ENCODE measurements around the gene SLC15A4. TPM values are rescaled to one million over a fixed set of nuclear protein-coding genes. Genes with fewer than 3 reads are reported as not detected.

SLC15A4 gene
- total and polyA plus RNA-seq, 9 donors, result 18.1 to 33.2 (median 22.6) TPM

- WGBS, 3 donors, result 52 to 68% (median 67%) methylated on average over 13 of the region's 13 CpGs
- DNase-seq, result no peak
- Histone ChIP-seq H3K9me3 (no peaks in the 10 kb centered on the region), H3K27me3 (no peaks in the 10 kb centered on the region), H3K36me3 (no peaks in the 10 kb centered on the region), H3K4me1 (ENCODE audit: insufficient read depth) (peaks cover 11% of the 10 kb centered on the region), H3K27ac (no peak overlapping the region), H3K4me3 (no peak overlapping the region)
- no peak for TF ChIP-seq CTCF (IDR thresholded peaks at IDR 0.05)
- intact Hi-C loops (cut with DNase I), result no loop called here
Observed at GRCh38 chr12:128818065-128819022, 5.4 kb downstream of the SLC15A4 start.

- no peak overlapping the region for H3K27ac ChIP-seq
- intact Hi-C loops (cut with DNase I), result no loop called here
- WGBS, 3 donors, result 58 to 63% (median 59%) methylated on average over 8 of the region's 8 CpGs
- H3K27me3 ChIP-seq, result no peaks in the 10 kb centered on the region
- no peak for DNase-seq
- H3K4me3 ChIP-seq, result no peak overlapping the region
- H3K36me3 ChIP-seq, result no peaks in the 10 kb centered on the region
- H3K9me3 ChIP-seq, result no peaks in the 10 kb centered on the region
- no peak for TF ChIP-seq POLR2A (IDR thresholded peaks at IDR 0.05)
- no peak for TF ChIP-seq CTCF (IDR thresholded peaks at IDR 0.05)
- no peak for TF ChIP-seq EP300 (IDR thresholded peaks at IDR 0.05)
- peaks cover 9% of the 10 kb centered on the region for H3K4me1 ChIP-seq (ENCODE audit: insufficient read depth)
Observed at GRCh38 chr12:128817111-128818015, 6.4 kb downstream of the SLC15A4 start.

GRCh38 chr12:128816643-128816920, 7.2 kb downstream of the SLC15A4 start:
- TF ChIP-seq CTCF (IDR thresholded peaks at IDR 0.05) (no peak), EP300 (IDR thresholded peaks at IDR 0.05) (no peak), POLR2A (IDR thresholded peaks at IDR 0.05) (no peak)
- Histone ChIP-seq H3K36me3 (no peaks in the 10 kb centered on the region), H3K4me1 (ENCODE audit: insufficient read depth) (peaks cover 9% of the 10 kb centered on the region), H3K9me3 (no peaks in the 10 kb centered on the region), H3K27me3 (no peaks in the 10 kb centered on the region), H3K4me3 (no peak overlapping the region), H3K27ac (no peak overlapping the region)
- DNase-seq, result no peak
- 93 to 98% (median 96%) methylated on average over 4 of the region's 4 CpGs for WGBS, 3 donors
- intact Hi-C loops (cut with DNase I), result no loop called here

GRCh38 chr12:128815779-128816642, 7.7 kb downstream of the SLC15A4 start:
- intact Hi-C loops (cut with DNase I), result no loop called here
- H3K27ac ChIP-seq, result no peak overlapping the region
- H3K9me3 ChIP-seq, result no peaks in the 10 kb centered on the region
- H3K4me1 ChIP-seq (ENCODE audit: insufficient read depth), result peaks cover 9% of the 10 kb centered on the region
- no peaks in the 10 kb centered on the region for H3K36me3 ChIP-seq
- no peak for TF ChIP-seq POLR2A (IDR thresholded peaks at IDR 0.05)
- TF ChIP-seq EP300 (IDR thresholded peaks at IDR 0.05), result no peak
- no peak for TF ChIP-seq CTCF (IDR thresholded peaks at IDR 0.05)
- no peak overlapping the region for H3K4me3 ChIP-seq
- WGBS, 3 donors, result 80 to 86% (median 86%) methylated on average over 7 of the region's 7 CpGs
- no peaks in the 10 kb centered on the region for H3K27me3 ChIP-seq
- no peak for DNase-seq
